HG03565 (cell line): ENCODE data around the gene TUBA8.
"Not testable (repeated sequence)": the region's sequence is repeated elsewhere in the genome, so short reads cannot be mapped to it uniquely, and the experiment has no call there.

Source experiments
- ATAC-seq: cut with Tn5 transposase; IDR thresholded peaks from one replicate; pipeline ENCODE4 v1.9.1; 2021; ENCODE audit warnings: mild to moderate bottlenecking, moderate library complexity; ENCODE audit not compliant: unreplicated experiment

TUBA8 gene

DNA sequence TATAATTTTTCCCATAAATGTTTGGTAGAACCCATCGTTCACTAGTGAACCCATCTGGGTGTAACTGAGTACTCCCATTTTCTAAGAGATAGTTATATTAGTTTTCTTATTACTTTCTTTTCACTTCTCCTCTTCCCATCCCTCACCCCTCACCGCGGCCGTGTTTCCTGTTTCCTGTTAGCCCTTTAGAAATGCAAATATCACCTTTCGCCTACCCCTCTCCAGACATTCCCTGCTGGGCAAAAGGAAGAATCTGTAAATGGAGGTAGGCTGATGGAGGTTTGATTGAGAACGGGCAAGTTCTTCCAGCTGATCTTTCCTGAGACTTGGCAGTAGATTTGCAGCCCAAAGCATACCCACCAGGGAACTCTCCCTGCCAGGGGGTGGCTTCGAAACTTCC, 54.7 kb downstream of the TUBA8 start:
- ATAC-seq, result not testable (repeated sequence)

GRCh38 chr22:18170284-18170683, 59.7 kb downstream of the TUBA8 start:
- not testable (repeated sequence) for ATAC-seq

- not testable (repeated sequence) for ATAC-seq
These were observed 61.6 kb downstream of the TUBA8 start for GRCh38 chr22:18172203-18172602.

DNA sequence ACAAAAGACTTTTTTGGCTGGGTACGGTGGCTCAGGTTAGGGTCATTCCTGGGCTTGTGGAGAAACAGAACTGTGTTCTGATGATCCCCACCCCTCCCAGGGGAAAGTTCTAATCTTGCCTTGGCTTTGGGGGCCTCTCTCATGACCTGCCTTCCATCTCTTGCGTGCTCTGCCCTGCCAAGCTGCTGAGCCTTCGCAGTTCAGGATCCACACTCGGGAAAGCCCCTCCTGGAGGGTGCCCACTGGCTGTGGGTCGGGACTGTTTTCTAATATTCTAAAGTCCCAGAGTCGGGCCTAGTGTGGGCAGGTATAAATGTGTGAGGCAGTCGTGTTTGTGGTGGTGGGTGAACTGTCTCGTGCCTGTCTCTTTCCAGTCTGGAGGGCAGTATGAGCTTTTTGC, 62.2 kb downstream of the TUBA8 start:
- not testable (repeated sequence) for ATAC-seq

DNA sequence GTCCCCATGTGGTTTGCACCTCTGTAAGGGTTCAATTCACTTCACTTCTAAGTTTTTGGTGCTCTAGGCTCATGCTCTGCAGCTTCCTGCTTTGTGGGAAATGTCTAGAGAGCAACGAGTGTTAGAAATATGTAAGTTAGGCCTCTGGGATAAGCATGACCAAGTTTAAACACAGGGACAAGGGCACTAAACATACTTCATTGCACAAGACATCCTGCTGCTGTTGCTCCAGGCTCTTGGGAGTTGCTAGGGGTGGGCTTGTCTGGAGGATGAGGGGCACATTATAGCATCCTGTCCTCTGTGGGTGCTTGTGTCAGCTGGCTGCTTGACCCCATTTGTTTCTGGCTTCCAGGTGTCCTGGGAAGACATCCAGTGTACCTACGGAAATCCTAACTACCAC, 62.8 kb downstream of the TUBA8 start:
- ATAC-seq, result not testable (repeated sequence)
